GM18868 (cell line): Measurements from ENCODE around the gene SLC26A5.
"Not testable (repeated sequence)": the region's sequence is repeated elsewhere in the genome, so short reads cannot be mapped to it uniquely, and the experiment has no call there.

ENCODE experiments used
- ATAC-seq: cut with Tn5 transposase; IDR thresholded peaks from one replicate; pipeline ENCODE4 v1.9.1; 2021; ENCODE audit warnings: mild to moderate bottlenecking, moderate library complexity; ENCODE audit not compliant: unreplicated experiment

SLC26A5 gene

GRCh38 chr7:103446049-103446520, at the start of gene SLC26A5:
Gene SLC26A5 (minus strand): TSS chr7:103446207. CDS start chr7:103421514, 24,693 bp downstream.
- ATAC-seq, result no peak

GRCh38 chr7:103487419-103487818, 41.4 kb upstream of the SLC26A5 start:
- ATAC-seq, result no peak

- not testable (repeated sequence) for ATAC-seq
These were observed 40.9 kb upstream of the SLC26A5 start for GRCh38 chr7:103486873-103487272.

- no peak for ATAC-seq
These were observed 34.8 kb upstream of the SLC26A5 start for GRCh38 chr7:103480771-103481170.

GRCh38 chr7:103474956-103475355, 28.9 kb upstream of the SLC26A5 start:
- no peak for ATAC-seq

GRCh38 chr7:103469095-103469948, 23.3 kb upstream of the SLC26A5 start:
- no peak for ATAC-seq

GRCh38 chr7:103466814-103467213, 20.8 kb upstream of the SLC26A5 start:
- no peak for ATAC-seq

- ATAC-seq, result no peak
These were observed 16.4 kb upstream of the SLC26A5 start for GRCh38 chr7:103462358-103462757.

GRCh38 chr7:103447073-103447960, 1.3 kb upstream of the SLC26A5 start:
- peak; percentile 92 for ATAC-seq

GRCh38 chr7:103445228-103446048, 569 bp downstream of the SLC26A5 start:
- no peak for ATAC-seq

- ATAC-seq, result no peak
These were observed 6.3 kb downstream of the SLC26A5 start for GRCh38 chr7:103439661-103440060.

GRCh38 chr7:103437623-103438022, 8.4 kb downstream of the SLC26A5 start:
- no peak for ATAC-seq

GRCh38 chr7:103432712-103433111, 13.3 kb downstream of the SLC26A5 start:
- peak; percentile 98 for ATAC-seq

- no peak for ATAC-seq
These were observed 20.8 kb downstream of the SLC26A5 start for GRCh38 chr7:103425177-103425576.

- no peak for ATAC-seq
These were observed 22.4 kb downstream of the SLC26A5 start for GRCh38 chr7:103423467-103424179.

GRCh38 chr7:103420857-103421384, 25.1 kb downstream of the SLC26A5 start:
- ATAC-seq, result no peak

GRCh38 chr7:103418241-103418640, 27.8 kb downstream of the SLC26A5 start:
- ATAC-seq, result no peak

GRCh38 chr7:103413407-103413806, 32.6 kb downstream of the SLC26A5 start:
- no peak for ATAC-seq

GRCh38 chr7:103412151-103412550, 33.9 kb downstream of the SLC26A5 start:
- no peak for ATAC-seq
